Measurements from ENCODE around the gene GNB5.

DNA sequence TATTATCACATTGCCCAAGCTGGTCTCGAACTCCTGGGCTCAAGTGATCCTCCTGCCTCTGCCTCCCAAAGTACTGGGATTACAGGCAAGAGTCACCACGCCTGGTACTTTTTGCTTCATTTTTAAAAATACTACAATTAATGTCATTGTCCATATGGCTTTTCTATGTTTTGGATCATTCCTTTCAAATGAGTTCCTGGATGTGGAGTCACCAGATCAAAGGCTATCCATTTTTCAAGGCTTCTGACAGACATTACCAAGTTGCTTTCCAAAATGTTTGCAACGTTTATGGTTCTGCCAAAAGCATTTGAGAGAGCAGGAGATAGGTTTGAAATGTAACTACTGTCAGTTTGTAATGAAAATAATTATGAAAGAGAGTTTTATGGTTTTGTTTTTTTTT, 44.4 kb downstream of the GNB5 start:
- no peak for TF ChIP-seq POLR2AphosphoS5 (IDR thresholded peaks at IDR 0.05; ENCODE audit: borderline replicate concordance, low read depth, low read length)
- no peak for TF ChIP-seq EZH2 (IDR thresholded peaks at IDR 0.05)
- TF ChIP-seq FOXP2 (optimal IDR thresholded peaks at IDR 0.05; ENCODE audit: control extremely low read depth, extremely low read length, insufficient read depth) = no peak
